Coronary artery (tissue), 2 donors: ENCODE measurements around the gene CDHR3.

Experiments
- DNase-seq: peaks from one replicate; pipeline ENCODE4 v3.0.0-alpha.2; 2017; ENCODE audit warnings: low spot score
- H3K27ac ChIP-seq, 2 donors: fragments of 200-600 bp; sonication (generic); one replicate each; pipeline ENCODE4 v1.5.1; 2016 to 2019
- H3K4me3 ChIP-seq: fragments of 200-600 bp; sonication (generic); 2 replicates; pipeline ENCODE4 v1.5.1; 2016; ENCODE audit warnings: mild to moderate bottlenecking, moderate library complexity
- TF ChIP-seq, protein P1 (sequence below): fragments of 200-600 bp; sonication (generic); IDR thresholded peaks from one replicate; pipeline ENCODE4 v1.5.1; 2019; ENCODE audit warnings: antibody characterized with exemption

Gene CDHR3

GRCh38 chr7:106063692-106064091 is 100.6 kb downstream of the CDHR3 start:
- no peak overlapping the region for H3K27ac ChIP-seq
- no peak for DNase-seq

GRCh38 chr7:106064316-106064715 is 101.3 kb downstream of the CDHR3 start:
- peak overlapping the region; percentile 38 to 86 for H3K27ac ChIP-seq
- peak overlapping the region; percentile 62 for H3K4me3 ChIP-seq
- TF ChIP-seq, protein P1, sequence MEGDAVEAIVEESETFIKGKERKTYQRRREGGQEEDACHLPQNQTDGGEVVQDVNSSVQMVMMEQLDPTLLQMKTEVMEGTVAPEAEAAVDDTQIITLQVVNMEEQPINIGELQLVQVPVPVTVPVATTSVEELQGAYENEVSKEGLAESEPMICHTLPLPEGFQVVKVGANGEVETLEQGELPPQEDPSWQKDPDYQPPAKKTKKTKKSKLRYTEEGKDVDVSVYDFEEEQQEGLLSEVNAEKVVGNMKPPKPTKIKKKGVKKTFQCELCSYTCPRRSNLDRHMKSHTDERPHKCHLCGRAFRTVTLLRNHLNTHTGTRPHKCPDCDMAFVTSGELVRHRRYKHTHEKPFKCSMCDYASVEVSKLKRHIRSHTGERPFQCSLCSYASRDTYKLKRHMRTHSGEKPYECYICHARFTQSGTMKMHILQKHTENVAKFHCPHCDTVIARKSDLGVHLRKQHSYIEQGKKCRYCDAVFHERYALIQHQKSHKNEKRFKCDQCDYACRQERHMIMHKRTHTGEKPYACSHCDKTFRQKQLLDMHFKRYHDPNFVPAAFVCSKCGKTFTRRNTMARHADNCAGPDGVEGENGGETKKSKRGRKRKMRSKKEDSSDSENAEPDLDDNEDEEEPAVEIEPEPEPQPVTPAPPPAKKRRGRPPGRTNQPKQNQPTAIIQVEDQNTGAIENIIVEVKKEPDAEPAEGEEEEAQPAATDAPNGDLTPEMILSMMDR, result no peak
- no peak for DNase-seq

More at GRCh38 chr7:106063692-106064091, 100.6 kb downstream of the CDHR3 start:
- TF ChIP-seq, protein P1, result no peak
- H3K4me3 ChIP-seq, result no peak overlapping the region

DNA sequence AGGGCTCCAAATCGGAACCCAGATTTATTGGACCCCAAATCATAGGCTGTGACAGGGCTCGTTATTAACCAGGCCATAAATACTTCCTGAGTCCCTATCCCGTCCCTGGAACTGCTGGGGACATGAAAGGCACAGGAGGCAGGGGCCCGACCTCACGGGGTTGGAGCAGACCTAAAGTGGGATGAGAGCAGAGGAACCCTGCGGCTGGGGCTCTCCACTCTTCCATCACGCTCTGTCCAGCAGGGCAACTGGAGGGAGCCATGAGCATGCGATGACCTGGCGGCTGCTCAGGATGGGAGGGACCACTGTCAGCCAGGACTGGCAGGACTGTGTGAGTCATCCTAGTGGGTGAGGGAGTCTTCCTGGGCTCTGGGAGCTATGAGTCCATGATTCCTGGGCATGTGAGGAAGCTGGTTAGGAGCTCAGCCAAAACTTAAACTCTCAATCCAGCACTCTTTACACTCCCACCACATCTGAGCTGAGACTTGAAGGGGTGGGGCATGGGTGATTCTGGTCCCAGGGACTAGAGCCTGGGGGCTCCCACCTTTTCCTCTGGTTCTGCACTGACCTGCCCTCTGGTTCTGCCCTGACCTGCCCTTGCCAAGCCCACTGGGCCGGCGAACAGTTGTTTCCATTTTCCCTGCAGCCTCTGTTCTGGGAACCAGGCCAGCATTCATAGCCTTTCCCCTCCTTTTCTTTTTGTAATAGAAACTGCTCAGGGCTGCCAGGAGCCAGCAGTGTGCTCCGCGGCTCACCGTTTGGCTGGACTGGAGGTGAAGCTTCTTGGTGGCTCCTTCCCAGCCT is 101.9 kb downstream of the CDHR3 start:
- Histone ChIP-seq H3K27ac (peak overlapping the region; percentile 38 to 86), H3K4me3 (peak overlapping the region; percentile 62)
- peak; percentile 92 for DNase-seq
- TF ChIP-seq, protein P1, result no peak

GRCh38 chr7:106065575-106066500 is 102.8 kb downstream of the CDHR3 start:
- TF ChIP-seq, protein P1, result no peak
- H3K27ac ChIP-seq, result peak overlapping the region; percentile 38 to 86
- peak overlapping the region; percentile 62 for H3K4me3 ChIP-seq
- DNase-seq, result no peak

DNA sequence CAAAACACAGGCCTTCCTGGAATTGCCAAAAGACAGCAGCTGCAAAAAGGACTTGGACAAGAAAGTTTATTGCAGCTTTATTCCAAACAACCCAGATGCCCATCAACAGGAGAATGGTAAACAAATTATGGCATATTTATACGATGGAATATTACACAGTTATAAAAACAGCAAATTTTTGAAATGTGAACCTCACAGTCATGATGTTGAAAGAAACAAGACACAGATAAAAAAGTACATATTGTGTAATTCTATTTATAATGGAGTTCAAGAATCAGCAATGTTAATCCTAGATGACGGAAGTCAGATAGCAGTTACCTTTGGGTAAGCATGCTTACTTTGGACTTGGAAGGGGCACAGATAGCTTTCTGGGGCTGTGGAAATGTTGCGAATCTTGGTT is 104.6 kb downstream of the CDHR3 start:
- TF ChIP-seq, protein P1, result no peak
- H3K27ac ChIP-seq, result no peak overlapping the region

DNA sequence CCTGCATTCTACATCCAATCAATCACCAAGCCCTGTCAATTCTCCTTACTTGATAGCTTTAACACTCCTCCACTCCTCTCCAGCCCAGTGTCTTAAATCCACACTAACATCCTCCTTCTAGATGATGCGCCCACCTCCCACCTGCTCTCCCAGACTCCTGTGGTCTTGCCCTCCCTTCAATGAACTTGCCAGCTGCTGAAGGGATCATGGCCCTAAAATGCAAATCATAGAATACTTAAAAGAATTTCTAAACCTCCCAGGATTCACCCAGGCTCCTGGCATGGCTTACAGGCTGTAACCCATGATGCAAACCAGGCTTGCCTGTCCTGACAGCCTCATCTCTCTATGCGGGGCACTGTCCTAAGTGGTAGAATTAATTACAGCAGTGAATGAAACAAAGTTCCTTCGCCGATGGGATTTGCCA is 105.5 kb downstream of the CDHR3 start:
- Histone ChIP-seq H3K27ac (no peak overlapping the region), H3K4me3 (no peak overlapping the region)
- no peak for DNase-seq
- TF ChIP-seq, protein P1, result no peak

More for the DNA sequence above, 104.6 kb downstream of the CDHR3 start:
- DNase-seq, result no peak
- H3K4me3 ChIP-seq, result no peak overlapping the region
